A549 (cell line): ENCODE measurements around the gene GRK5. TPM values are rescaled to one million over a fixed set of nuclear protein-coding genes. Genes with fewer than 3 reads are reported as not detected.

ENCODE experiments used
- ATAC-seq, 2 experiments: fragments of 200-7000 bp in 1 of 2; fragments of >200 bp in 1 of 2; cut with Nextera tagmentation in 1 of 2; cut with Tn5 transposase in 1 of 2; 3 replicates each; pipeline versions ENCODE4 v1.8.0 to v1.9.1; 2018 to 2020; ENCODE audit warnings: mild to moderate bottlenecking in 1 of 2, moderate library complexity in 1 of 2
- CTCF ChIA-PET: fragments of 300-600 bp; sonication (Branson Sonifier 250); formaldehyde crosslinking; extraction: SDS; loops from one replicate; lab custom pipeline; 2021; ENCODE audit warnings: antibody characterized with exemption, inconsistent platforms; lab: Yijun Ruan, JAX
- POLR2A ChIA-PET: fragments of 350-600 bp; formaldehyde crosslinking; extraction: SDS; loops from one replicate; lab custom pipeline; 2021; ENCODE audit warnings: antibody characterized with exemption, inconsistent platforms; lab: Yijun Ruan, JAX
- DNase-seq, 2 experiments: peaks; one replicate each; pipeline versions ENCODE4 v3.0.0 to v3.0.0-alpha.2; 2011 to 2016; ENCODE audit warnings: low read depth in 1 of 2, low spot score in 1 of 2
- FAIRE-seq: peaks from 2 replicates; lab custom pipeline; 2011; peaks lifted over from hg19 to GRCh38; lab: Jason Lieb, UNC
- H3K27ac ChIP-seq, 2 experiments: fragments of >200 bp; sonication (Bioruptor Twin); formaldehyde crosslinking; 3 replicates each; pipeline ENCODE4 v1.5.1; 2016 to 2017
- H3K4me1 ChIP-seq: fragments of >200 bp; sonication (Bioruptor Twin); formaldehyde crosslinking; 3 replicates; pipeline ENCODE4 v1.6.1; 2016
- H3K4me2 ChIP-seq: fragments of >200 bp; sonication (Bioruptor Twin); formaldehyde crosslinking; 3 replicates; pipeline ENCODE4 v1.6.1; 2016
- H3K4me3 ChIP-seq: fragments of >200 bp; sonication (Bioruptor Twin); formaldehyde crosslinking; 3 replicates; pipeline ENCODE4 v1.5.1; 2016
- H3K9me3 ChIP-seq: fragments of >200 bp; sonication (Bioruptor Twin); formaldehyde crosslinking; 3 replicates; pipeline ENCODE4 v1.6.1; 2016
- ATOH8 ChIP-seq: fragments of 250-450 bp; sonication (Bioruptor Pico); IDR thresholded peaks from 2 replicates; pipeline ENCODE4 v1.5.0; 2020; ENCODE audit warnings: low read depth, mild to moderate bottlenecking, moderate library complexity
- BHLHE40 ChIP-seq: IDR thresholded peaks from 2 replicates; pipeline ENCODE4 v1.6.1; 2012; ENCODE audit warnings: low read depth, low read length, inconsistent platforms
- EHMT2 ChIP-seq: fragments of 200-600 bp; sonication (generic); IDR thresholded peaks from 2 replicates; pipeline ENCODE4 v1.6.1; 2016; ENCODE audit warnings: antibody characterized with exemption, low read depth, mild to moderate bottlenecking, moderate library complexity
- FOSB ChIP-seq: fragments of 250-450 bp; sonication (Bioruptor Pico); IDR thresholded peaks from 2 replicates; pipeline ENCODE4 v1.5.0; 2020; ENCODE audit warnings: mild to moderate bottlenecking, moderate library complexity
- GATA3 ChIP-seq: IDR thresholded peaks from 2 replicates; pipeline ENCODE4 v1.6.1; 2012; ENCODE audit warnings: borderline replicate concordance
- HDAC2 ChIP-seq: fragments of 200-600 bp; sonication (generic); IDR thresholded peaks from 2 replicates; pipeline ENCODE4 v1.6.1; 2016
- HOXA7 ChIP-seq: fragments of 250-450 bp; sonication (Bioruptor Pico); IDR thresholded peaks from 2 replicates; pipeline ENCODE4 v1.5.0; 2020; ENCODE audit warnings: mild to moderate bottlenecking, moderate library complexity
- JUN ChIP-seq, 2 experiments: fragments of >200 bp; sonication (Bioruptor Twin); formaldehyde crosslinking; IDR thresholded peaks; 2 replicates in 1 of 2; 3 replicates in 1 of 2; pipeline ENCODE4 v1.6.1; 2016 to 2017
- KDM5A ChIP-seq: fragments of 200-600 bp; sonication (generic); IDR thresholded peaks from 2 replicates; pipeline ENCODE4 v1.6.1; 2016; ENCODE audit warnings: antibody characterized with exemption, mild to moderate bottlenecking
- MYC ChIP-seq: IDR thresholded peaks from 2 replicates; pipeline ENCODE4 v1.6.1; 2012; ENCODE audit warnings: mild to moderate bottlenecking, inconsistent platforms, low read length, improper control_type of control experiment, borderline replicate concordance
- NPAS2 ChIP-seq: fragments of 250-450 bp; sonication (Bioruptor Pico); IDR thresholded peaks from 2 replicates; pipeline ENCODE4 v1.8.0; 2022; ENCODE audit warnings: mild to moderate bottlenecking, moderate library complexity, borderline replicate concordance
- NR3C1 ChIP-seq: fragments of >200 bp; sonication (Bioruptor Twin); formaldehyde crosslinking; IDR thresholded peaks from 3 replicates; pipeline ENCODE4 v1.6.1; 2017
- PBX3 ChIP-seq: IDR thresholded peaks from 2 replicates; pipeline ENCODE4 v1.6.1; 2012
- POLR2A ChIP-seq: IDR thresholded peaks from 2 replicates; pipeline ENCODE4 v1.6.1; 2012; ENCODE audit warnings: mild to moderate bottlenecking, low read length
- RARB ChIP-seq: fragments of 250-450 bp; sonication (Bioruptor Pico); IDR thresholded peaks from 2 replicates; pipeline ENCODE4 v1.8.0; 2021; ENCODE audit warnings: mild to moderate bottlenecking, moderate library complexity
- RNF2 ChIP-seq: fragments of 200-600 bp; sonication (generic); IDR thresholded peaks from 2 replicates; pipeline ENCODE4 v1.6.1; 2016; ENCODE audit warnings: low read depth, mild to moderate bottlenecking, antibody characterized with exemption, moderate library complexity, borderline replicate concordance
- SMC3 ChIP-seq: fragments of >200 bp; sonication (Bioruptor Twin); formaldehyde crosslinking; IDR thresholded peaks from 3 replicates; pipeline ENCODE4 v1.6.1; 2018; ENCODE audit warnings: inconsistent platforms
- TFCP2L1 ChIP-seq: fragments of 250-450 bp; sonication (Bioruptor Pico); IDR thresholded peaks from 2 replicates; pipeline ENCODE4 v1.5.0; 2021; ENCODE audit warnings: mild to moderate bottlenecking
- TP53 ChIP-seq: fragments of 250-450 bp; sonication (Bioruptor Pico); IDR thresholded peaks from 2 replicates; pipeline ENCODE4 v1.5.0; 2021; ENCODE audit warnings: mild to moderate bottlenecking, moderate library complexity
- ZC3H11A ChIP-seq: fragments of 450-650 bp; IDR thresholded peaks from 2 replicates; pipeline ENCODE4 v1.6.1; 2014; ENCODE audit warnings: antibody characterized with exemption, mild to moderate bottlenecking
- ZFP36 ChIP-seq: fragments of 450-650 bp; IDR thresholded peaks from 2 replicates; pipeline ENCODE4 v1.6.1; 2014; ENCODE audit warnings: borderline replicate concordance; ENCODE audit not compliant: partially characterized antibody
- WGBS: methylation state at CpG from one replicate; pipeline ENCODE4 v1.1.6; 2017; ENCODE audit errors: missing lambda C conversion rate; 5-methylcytosine and 5-hydroxymethylcytosine counted together
- polyA plus RNA-seq, 4 experiments: library from polyadenylated mRNA; depleted of rRNA in 3 of 4; stranded (reverse); fragments of >200 nt; fragmentation: RNase III in 1 of 4; extraction: RNeasy Plus Mini Kit Qiagen cat#74134 plus additional on column Dnase treatment in 1 of 4; gene quantifications; 2 replicates in 3 of 4; 3 replicates in 1 of 4; pipeline ENCODE4 v1.2.3, GENCODE V29; 2011 to 2017
- TF ChIP-seq, protein P1 (sequence below): fragments of 450-650 bp; IDR thresholded peaks from 2 replicates; pipeline ENCODE4 v1.6.1; 2014; ENCODE audit warnings: antibody characterized with exemption
- TF ChIP-seq, protein P2 (sequence below): fragments of >200 bp; sonication (Bioruptor Twin); formaldehyde crosslinking; IDR thresholded peaks from 3 replicates; pipeline ENCODE4 v1.6.1; 2016

Gene GRK5
- polyA plus RNA-seq, 2 of the 4 experiments (the other 2 are of a cell fraction): 5.0 to 7.9 TPM

DNA sequence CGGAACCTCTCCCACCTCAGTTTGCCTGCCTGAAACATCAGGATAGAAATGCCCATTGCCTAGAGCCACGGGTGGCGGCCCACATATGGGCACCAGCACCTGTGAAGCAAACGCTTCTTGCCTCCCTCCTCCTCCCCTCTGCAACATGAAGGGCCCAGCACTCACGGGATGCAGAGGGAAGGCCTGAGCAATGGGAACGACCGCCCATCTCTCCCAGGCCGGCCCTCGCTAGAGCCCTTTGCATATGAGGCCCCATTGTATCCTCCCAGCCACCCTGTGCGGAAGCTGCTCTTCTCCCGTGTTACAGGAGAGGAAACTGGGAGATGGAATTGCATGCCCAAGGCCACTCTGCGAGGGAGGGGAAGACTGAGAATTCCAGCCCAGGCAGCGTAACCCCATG lies 246.9 kb downstream of the GRK5 start:
- Histone ChIP-seq H3K9me3 (no peaks in the 10 kb centered on the region), H3K4me1 (peaks cover 10% of the 10 kb centered on the region), H3K4me2 (no peak overlapping the region), H3K4me3 (no peak overlapping the region), H3K27ac (no peak overlapping the region)
- no peak for FAIRE-seq
- 93% methylated on average over 13 of the region's 13 CpGs for WGBS
- TF ChIP-seq NPAS2: no peak
- TF ChIP-seq PBX3: no peak
- TF ChIP-seq EHMT2: no peak
- TF ChIP-seq NR3C1: no peak
- TF ChIP-seq, protein P1, sequence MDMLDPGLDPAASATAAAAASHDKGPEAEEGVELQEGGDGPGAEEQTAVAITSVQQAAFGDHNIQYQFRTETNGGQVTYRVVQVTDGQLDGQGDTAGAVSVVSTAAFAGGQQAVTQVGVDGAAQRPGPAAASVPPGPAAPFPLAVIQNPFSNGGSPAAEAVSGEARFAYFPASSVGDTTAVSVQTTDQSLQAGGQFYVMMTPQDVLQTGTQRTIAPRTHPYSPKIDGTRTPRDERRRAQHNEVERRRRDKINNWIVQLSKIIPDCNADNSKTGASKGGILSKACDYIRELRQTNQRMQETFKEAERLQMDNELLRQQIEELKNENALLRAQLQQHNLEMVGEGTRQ: no peak
- no peak for TF ChIP-seq ZFP36
- TF ChIP-seq, protein P2, sequence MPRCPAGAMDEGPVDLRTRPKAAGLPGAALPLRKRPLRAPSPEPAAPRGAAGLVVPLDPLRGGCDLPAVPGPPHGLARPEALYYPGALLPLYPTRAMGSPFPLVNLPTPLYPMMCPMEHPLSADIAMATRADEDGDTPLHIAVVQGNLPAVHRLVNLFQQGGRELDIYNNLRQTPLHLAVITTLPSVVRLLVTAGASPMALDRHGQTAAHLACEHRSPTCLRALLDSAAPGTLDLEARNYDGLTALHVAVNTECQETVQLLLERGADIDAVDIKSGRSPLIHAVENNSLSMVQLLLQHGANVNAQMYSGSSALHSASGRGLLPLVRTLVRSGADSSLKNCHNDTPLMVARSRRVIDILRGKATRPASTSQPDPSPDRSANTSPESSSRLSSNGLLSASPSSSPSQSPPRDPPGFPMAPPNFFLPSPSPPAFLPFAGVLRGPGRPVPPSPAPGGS: no peak
- no peak for TF ChIP-seq ATOH8 (CRISPR knock-in tag)
- no peak for TF ChIP-seq POLR2A
- no peak for TF ChIP-seq FOSB (CRISPR knock-in tag)
- TF ChIP-seq KDM5A: no peak
- no peak for TF ChIP-seq BHLHE40
- TF ChIP-seq MYC: no peak
- no peak for TF ChIP-seq HDAC2
- no peak for ATAC-seq
- CTCF ChIA-PET: interaction anchor here (0.5 to 12.1 kb wide), 6 partner anchors 8 to 1969 kb away, joined by 3 to 186 read pairs (median 8); partner anchors contain the start of gene GRK5
- POLR2A ChIA-PET: no interaction called here
- DNase-seq: no peak

GRCh38 chr10:119454990-119455389 lies 247.6 kb downstream of the GRK5 start:
- no peak for DNase-seq
- H3K4me3 ChIP-seq: no peak overlapping the region
- H3K4me2 ChIP-seq: no peak overlapping the region
- peaks cover 6% of the 10 kb centered on the region for H3K4me1 ChIP-seq
- POLR2A ChIA-PET: no interaction called here
- H3K27ac ChIP-seq: no peak overlapping the region
- no peak for FAIRE-seq
- no peak for TF ChIP-seq ZC3H11A
- TF ChIP-seq SMC3: no peak
- no peaks in the 10 kb centered on the region for H3K9me3 ChIP-seq
- WGBS: 87% methylated on average over 18 of the region's 18 CpGs
- no peak for ATAC-seq
- CTCF ChIA-PET: interaction anchor here (0.7 to 4.4 kb wide), 3 partner anchors 8 to 248 kb away, joined by 3 to 26 read pairs (median 12); partner anchors contain the start of gene GRK5

DNA sequence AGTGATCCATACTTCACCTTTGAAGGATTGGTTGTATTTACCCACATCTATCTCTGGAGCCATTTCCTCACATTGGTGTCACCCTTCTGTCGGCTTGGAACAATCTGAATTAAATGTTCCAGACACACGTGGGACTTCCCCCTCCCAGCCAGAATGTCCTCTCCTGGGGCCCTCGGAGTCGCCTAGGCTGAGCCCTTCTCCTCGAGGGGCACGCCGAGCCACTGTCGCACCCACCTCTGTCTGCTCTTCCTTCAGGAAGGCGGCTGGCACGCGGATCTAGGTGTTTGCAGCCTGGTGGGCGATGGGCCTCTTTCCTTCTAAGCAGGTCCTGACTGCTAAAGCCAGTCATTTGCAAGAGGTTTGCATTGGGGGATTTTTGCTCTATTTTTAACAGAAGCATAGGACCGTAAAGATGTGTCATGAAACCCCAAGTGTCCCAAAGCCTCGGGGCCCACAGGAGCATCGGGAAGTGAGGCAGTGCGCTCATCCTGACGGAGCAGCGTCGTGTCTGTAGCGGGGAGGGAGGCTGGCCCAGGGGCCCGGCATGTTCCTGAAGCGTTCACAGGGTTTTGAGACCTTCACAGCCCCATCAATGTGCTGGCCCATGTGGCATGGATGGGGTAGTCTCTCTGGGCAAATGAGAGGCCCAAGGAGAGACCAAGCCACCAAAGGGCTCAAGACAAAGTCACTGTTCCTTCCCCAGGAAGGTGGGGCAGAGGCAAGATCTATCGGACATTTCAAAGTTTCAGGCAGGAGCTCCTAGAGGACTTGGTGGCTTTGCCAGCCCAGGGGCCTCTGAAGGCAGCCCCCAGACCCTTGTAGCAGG lies 248.5 kb downstream of the GRK5 start:
- WGBS: 84% methylated on average over 22 of the region's 23 CpGs
- no peak overlapping the region for H3K4me3 ChIP-seq
- ATAC-seq (no peak), DNase-seq (no peak), FAIRE-seq (no peak)
- TF ChIP-seq RARB (CRISPR knock-in tag): no peak
- no peak for TF ChIP-seq TFCP2L1 (CRISPR knock-in tag)
- no peak for TF ChIP-seq TP53
- no peak for TF ChIP-seq FOSB (CRISPR knock-in tag)
- no peak for TF ChIP-seq SMC3
- no peak for TF ChIP-seq JUN (IDR thresholded peaks at IDR 0.05)
- no peak for TF ChIP-seq GATA3
- TF ChIP-seq HOXA7: no peak
- TF ChIP-seq ZFP36: no peak
- no peak for TF ChIP-seq RNF2
- POLR2A ChIA-PET: no interaction called here
- H3K4me1 ChIP-seq: no peaks in the 10 kb centered on the region
- H3K9me3 ChIP-seq: no peaks in the 10 kb centered on the region
- CTCF ChIA-PET: interaction anchor here (1.6 to 4.2 kb wide), 3 partner anchors 11 to 256 kb away, joined by 10 to 31 read pairs (median 15); partner anchors contain the start of gene GRK5
- H3K4me2 ChIP-seq: no peak overlapping the region
- H3K27ac ChIP-seq: no peak overlapping the region
